Measurements from ENCODE around the gene CACNA1I.

DNA sequence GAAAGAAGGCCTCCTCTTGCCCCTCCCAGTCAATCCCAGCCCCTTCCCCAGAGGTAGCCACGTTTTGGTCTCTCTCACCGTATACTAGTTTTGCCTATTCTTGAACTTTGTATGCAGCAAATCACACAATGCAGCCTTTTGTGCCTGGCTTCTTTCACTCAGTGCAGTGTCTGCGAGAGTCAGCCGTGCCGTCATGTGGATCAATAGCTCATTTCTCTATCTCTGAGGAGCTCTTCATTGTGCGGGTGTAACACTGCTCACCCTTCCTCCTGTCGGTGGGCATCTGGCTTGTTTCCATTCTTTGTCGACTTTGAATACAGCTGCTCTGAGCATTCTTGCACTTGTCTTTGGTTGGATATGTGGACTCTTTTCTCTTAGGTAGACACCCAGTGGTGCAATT lies 146.5 kb downstream of the CACNA1I start:
- TF ChIP-seq, protein P1, sequence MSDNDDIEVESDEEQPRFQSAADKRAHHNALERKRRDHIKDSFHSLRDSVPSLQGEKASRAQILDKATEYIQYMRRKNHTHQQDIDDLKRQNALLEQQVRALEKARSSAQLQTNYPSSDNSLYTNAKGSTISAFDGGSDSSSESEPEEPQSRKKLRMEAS (IDR thresholded peaks at IDR 0.05; ENCODE audit: insufficient read depth, insufficient read length), result no peak
- TF ChIP-seq, protein P2, sequence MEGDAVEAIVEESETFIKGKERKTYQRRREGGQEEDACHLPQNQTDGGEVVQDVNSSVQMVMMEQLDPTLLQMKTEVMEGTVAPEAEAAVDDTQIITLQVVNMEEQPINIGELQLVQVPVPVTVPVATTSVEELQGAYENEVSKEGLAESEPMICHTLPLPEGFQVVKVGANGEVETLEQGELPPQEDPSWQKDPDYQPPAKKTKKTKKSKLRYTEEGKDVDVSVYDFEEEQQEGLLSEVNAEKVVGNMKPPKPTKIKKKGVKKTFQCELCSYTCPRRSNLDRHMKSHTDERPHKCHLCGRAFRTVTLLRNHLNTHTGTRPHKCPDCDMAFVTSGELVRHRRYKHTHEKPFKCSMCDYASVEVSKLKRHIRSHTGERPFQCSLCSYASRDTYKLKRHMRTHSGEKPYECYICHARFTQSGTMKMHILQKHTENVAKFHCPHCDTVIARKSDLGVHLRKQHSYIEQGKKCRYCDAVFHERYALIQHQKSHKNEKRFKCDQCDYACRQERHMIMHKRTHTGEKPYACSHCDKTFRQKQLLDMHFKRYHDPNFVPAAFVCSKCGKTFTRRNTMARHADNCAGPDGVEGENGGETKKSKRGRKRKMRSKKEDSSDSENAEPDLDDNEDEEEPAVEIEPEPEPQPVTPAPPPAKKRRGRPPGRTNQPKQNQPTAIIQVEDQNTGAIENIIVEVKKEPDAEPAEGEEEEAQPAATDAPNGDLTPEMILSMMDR (IDR thresholded peaks at IDR 0.05; ENCODE audit: extremely low read depth in 1 of 2, insufficient read depth in 1 of 2, low read depth in 1 of 2, low read length in 2 of 2), result no peak
- TF ChIP-seq POLR2A (IDR thresholded peaks at IDR 0.05; ENCODE audit: low read depth, low read length), result no peak
- no peak for TF ChIP-seq EZH2 (IDR thresholded peaks at IDR 0.05; ENCODE audit: borderline replicate concordance, low read depth, low read length, severe bottlenecking)
- TF ChIP-seq POLR2AphosphoS5 (IDR thresholded peaks at IDR 0.05; ENCODE audit: insufficient read depth, low read depth, low read length), result no peak
- TF ChIP-seq MYC (IDR thresholded peaks at IDR 0.05; ENCODE audit: low read depth, low read length), result no peak
- no peak for TF ChIP-seq GATA2 (IDR thresholded peaks at IDR 0.05; ENCODE audit: insufficient read depth, insufficient read length, low read depth, low read length)
